ENCODE measurements around the gene PCDHGA1.

GRCh38 chr5:141528291-141528984 is 198.1 kb downstream of the PCDHGA1 start:
- TF ChIP-seq POLR2A (IDR thresholded peaks at IDR 0.05) = peak in 1 of 2 donors; percentile 48
- TF ChIP-seq, protein P1, sequence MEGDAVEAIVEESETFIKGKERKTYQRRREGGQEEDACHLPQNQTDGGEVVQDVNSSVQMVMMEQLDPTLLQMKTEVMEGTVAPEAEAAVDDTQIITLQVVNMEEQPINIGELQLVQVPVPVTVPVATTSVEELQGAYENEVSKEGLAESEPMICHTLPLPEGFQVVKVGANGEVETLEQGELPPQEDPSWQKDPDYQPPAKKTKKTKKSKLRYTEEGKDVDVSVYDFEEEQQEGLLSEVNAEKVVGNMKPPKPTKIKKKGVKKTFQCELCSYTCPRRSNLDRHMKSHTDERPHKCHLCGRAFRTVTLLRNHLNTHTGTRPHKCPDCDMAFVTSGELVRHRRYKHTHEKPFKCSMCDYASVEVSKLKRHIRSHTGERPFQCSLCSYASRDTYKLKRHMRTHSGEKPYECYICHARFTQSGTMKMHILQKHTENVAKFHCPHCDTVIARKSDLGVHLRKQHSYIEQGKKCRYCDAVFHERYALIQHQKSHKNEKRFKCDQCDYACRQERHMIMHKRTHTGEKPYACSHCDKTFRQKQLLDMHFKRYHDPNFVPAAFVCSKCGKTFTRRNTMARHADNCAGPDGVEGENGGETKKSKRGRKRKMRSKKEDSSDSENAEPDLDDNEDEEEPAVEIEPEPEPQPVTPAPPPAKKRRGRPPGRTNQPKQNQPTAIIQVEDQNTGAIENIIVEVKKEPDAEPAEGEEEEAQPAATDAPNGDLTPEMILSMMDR (IDR thresholded peaks at IDR 0.05) = no peak
